Thoracic aorta (tissue), 2 donors: ENCODE data around the gene E2F8. TPM values are rescaled to one million over a fixed set of nuclear protein-coding genes. Genes with fewer than 3 reads are reported as not detected.

Experiments
- ATAC-seq: fragments of 150-250 bp; one replicate; pipeline ENCODE4 v1.8.0; 2017; ENCODE audit warnings: low read depth; ENCODE audit not compliant: insufficient number of reproducible peaks, low FRiP score
- DNase-seq: peaks from one replicate; pipeline ENCODE4 v3.0.0-alpha.2; 2020; ENCODE audit warnings: low spot score
- H3K27ac ChIP-seq, 2 donors: fragments of 200-600 bp; sonication (generic); 1 replicate in 1 of 2; 2 replicates in 1 of 2; pipeline ENCODE4 v1.5.1; 2016; ENCODE audit warnings: mild to moderate bottlenecking in 2 of 2, moderate library complexity in 2 of 2
- H3K27me3 ChIP-seq: fragments of 200-600 bp; sonication (generic); replicated peaks from 2 replicates; pipeline ENCODE4 v1.6.0; 2016; ENCODE audit warnings: mild to moderate bottlenecking; ENCODE audit not compliant: insufficient read depth
- H3K36me3 ChIP-seq: fragments of 200-600 bp; sonication (generic); one replicate; pipeline ENCODE4 v1.5.1; 2016
- H3K4me1 ChIP-seq, 2 donors: fragments of 200-600 bp; sonication (generic); 1 replicate in 1 of 2; 2 replicates in 1 of 2; pipeline versions ENCODE4 v1.5.1 to v1.6.0; 2016; ENCODE audit warnings: low read depth in 2 of 2, mild to moderate bottlenecking in 1 of 2; ENCODE audit not compliant: control insufficient read depth in 1 of 2
- H3K4me3 ChIP-seq: fragments of 200-600 bp; sonication (generic); 2 replicates; pipeline ENCODE4 v1.5.1; 2016; ENCODE audit warnings: mild to moderate bottlenecking
- H3K9me3 ChIP-seq: fragments of 200-600 bp; sonication (generic); 2 replicates; pipeline ENCODE4 v1.5.1; 2016
- total RNA-seq, 2 donors: library from RNA; depleted of rRNA; stranded (reverse); fragments of >200 nt; gene quantifications; one replicate each; pipeline versions ENCODE4 v1.1.0 to v1.2.3, GENCODE V29; 2016
- TF ChIP-seq, protein P1 (sequence below): fragments of 200-600 bp; sonication (generic); IDR thresholded peaks from one replicate; pipeline ENCODE4 v1.5.1; 2019; ENCODE audit warnings: antibody characterized with exemption

Gene E2F8
- total RNA-seq, 2 donors from 2014 or later = not detected

DNA sequence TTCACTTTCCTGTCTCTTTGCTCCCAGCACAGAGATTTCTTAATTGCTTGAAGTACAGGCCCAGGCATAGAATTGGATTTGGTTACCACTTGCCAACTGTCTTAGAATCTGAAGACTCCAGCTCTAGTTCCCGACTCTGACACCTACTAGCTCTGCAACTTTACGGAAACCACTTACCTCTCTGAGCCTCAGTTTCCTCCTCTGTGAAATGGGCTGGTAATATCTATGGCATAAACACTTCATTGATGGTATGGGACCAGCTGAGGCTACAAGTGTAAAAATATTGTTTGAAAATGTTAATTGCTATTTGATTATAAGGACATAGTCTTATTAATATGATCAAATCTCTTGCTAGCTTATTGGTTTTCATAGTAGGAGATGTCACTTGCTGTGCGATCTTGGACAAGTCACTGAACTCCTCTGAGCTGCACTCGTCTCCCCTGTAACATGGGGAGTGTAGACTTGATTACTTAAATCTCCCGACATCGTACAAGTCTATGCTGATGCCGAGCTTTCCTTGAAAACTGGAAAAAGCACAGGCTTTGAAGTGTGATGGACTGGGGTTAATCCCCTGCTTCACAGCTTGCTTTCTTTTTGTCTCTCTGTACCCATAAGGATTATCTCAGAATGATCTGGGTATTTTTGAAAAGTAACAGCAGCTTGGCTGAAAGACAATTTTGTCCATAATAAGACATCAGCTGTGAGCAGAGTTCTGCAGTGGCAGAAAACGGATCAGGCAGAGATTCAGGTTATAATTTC, 11.8 kb upstream of the E2F8 start:
- Histone ChIP-seq H3K27ac (no peak overlapping the region), H3K4me3 (no peak overlapping the region), H3K9me3 (no peaks in the 10 kb centered on the region), H3K36me3 (no peaks in the 10 kb centered on the region), H3K4me1 (no peaks in the 10 kb centered on the region), H3K27me3 (no peaks in the 10 kb centered on the region)
- TF ChIP-seq, protein P1, sequence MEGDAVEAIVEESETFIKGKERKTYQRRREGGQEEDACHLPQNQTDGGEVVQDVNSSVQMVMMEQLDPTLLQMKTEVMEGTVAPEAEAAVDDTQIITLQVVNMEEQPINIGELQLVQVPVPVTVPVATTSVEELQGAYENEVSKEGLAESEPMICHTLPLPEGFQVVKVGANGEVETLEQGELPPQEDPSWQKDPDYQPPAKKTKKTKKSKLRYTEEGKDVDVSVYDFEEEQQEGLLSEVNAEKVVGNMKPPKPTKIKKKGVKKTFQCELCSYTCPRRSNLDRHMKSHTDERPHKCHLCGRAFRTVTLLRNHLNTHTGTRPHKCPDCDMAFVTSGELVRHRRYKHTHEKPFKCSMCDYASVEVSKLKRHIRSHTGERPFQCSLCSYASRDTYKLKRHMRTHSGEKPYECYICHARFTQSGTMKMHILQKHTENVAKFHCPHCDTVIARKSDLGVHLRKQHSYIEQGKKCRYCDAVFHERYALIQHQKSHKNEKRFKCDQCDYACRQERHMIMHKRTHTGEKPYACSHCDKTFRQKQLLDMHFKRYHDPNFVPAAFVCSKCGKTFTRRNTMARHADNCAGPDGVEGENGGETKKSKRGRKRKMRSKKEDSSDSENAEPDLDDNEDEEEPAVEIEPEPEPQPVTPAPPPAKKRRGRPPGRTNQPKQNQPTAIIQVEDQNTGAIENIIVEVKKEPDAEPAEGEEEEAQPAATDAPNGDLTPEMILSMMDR = no peak
- no peak for DNase-seq
- no peak for ATAC-seq

DNA sequence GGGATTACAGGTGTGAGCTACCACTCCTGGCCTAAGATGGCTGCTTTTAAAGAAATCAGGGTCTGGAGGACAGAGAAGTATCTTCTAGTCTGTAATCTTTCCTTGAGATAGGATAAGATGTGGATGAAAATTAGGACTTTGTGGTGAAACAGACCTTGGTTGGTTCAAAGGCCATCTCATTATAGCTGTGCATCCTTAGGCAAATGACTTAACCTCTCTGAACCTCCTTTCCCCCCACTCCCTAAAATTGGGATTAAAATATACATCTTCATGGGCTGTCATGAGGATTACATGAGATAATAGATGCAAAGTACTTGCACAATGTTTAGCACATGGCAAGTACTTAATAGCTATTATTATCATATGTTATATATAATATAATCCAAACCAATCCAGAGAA, 10.8 kb upstream of the E2F8 start:
- Histone ChIP-seq H3K9me3 (no peaks in the 10 kb centered on the region), H3K4me3 (no peak overlapping the region), H3K27me3 (no peaks in the 10 kb centered on the region), H3K4me1 (no peaks in the 10 kb centered on the region), H3K27ac (no peak overlapping the region), H3K36me3 (no peaks in the 10 kb centered on the region)
- ATAC-seq = no peak
- TF ChIP-seq, protein P1 = no peak
- DNase-seq = no peak

DNA sequence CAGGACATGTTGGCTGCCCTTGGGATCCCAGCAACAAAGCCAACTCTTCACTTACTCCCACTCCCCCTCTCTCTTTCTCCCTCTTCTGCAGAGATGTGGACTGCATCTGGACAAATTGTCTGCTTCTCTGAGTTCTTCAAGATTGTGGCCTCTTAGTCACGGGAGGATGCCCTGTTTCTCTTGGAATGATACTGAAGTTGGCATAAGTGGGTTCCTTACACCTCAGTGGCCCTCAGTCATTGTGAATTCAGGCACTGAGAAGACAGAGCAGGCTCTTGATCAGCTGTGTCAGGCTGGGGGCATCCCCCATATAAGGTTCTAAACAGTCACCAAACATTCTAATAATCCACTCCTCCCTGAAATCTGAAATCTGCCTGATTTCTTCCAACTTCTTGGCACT, 6.1 kb upstream of the E2F8 start:
- no peak for ATAC-seq
- TF ChIP-seq, protein P1 = no peak

DNA sequence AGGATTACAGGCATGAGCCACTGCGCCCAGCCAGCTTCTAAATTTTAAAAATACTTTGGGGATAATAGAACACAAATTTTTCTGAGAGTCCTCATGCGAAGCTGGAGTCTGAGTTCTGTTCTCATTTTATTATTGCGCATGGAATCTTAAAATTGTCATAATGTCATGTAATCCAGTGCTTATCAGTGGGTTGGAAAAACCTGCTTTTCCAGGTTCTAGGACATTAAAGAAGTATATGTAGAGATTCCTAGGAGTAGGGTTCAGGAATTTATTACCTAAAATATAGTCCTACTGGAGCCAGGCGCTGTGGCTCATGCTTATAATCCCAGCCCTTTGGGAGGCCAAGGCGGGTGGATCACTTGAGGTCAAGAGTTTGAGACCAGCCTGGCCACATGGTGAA, 4.6 kb upstream of the E2F8 start:
- Histone ChIP-seq H3K27me3 (peaks cover 7% of the 10 kb centered on the region), H3K36me3 (no peaks in the 10 kb centered on the region), H3K27ac (no peak overlapping the region), H3K4me1 (peaks cover 16 to 20% of the 10 kb centered on the region in 2 donors), H3K4me3 (no peak overlapping the region), H3K9me3 (no peaks in the 10 kb centered on the region)
- DNase-seq (no peak), ATAC-seq (no peak)
- TF ChIP-seq, protein P1 = no peak

More for the DNA sequence above, 6.1 kb upstream of the E2F8 start:
- Histone ChIP-seq H3K27me3 (peaks cover 7% of the 10 kb centered on the region), H3K4me1 (peaks cover 8% of the 10 kb centered on the region in 2 donors), H3K36me3 (no peaks in the 10 kb centered on the region), H3K27ac (no peak overlapping the region), H3K9me3 (no peaks in the 10 kb centered on the region), H3K4me3 (no peak overlapping the region)
- no peak for DNase-seq

DNA sequence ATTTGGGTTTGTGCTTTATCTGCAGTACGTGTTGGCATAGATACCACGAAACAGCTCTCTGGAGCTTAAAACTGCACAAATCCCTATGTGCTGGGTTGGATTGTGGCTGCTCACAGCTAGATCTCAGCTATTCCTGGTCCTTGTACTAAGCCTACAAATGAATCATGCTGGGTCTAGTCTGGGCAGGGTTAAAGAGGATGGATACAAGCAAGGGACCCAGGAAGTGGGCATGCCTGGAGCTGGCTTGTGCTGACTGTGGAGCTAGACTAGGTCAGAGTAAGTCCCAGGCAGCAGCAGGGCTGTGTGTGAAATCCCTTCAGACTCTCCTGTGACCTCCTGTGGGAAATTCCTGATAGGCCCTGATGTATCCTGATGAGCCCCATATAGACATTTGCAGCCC, 3.9 kb upstream of the E2F8 start:
- H3K9me3 ChIP-seq = no peaks in the 10 kb centered on the region
- H3K27me3 ChIP-seq = peaks cover 7% of the 10 kb centered on the region
- no peaks in the 10 kb centered on the region for H3K36me3 ChIP-seq
- DNase-seq (no peak), ATAC-seq (no peak)
- no peak overlapping the region for H3K4me3 ChIP-seq
- TF ChIP-seq, protein P1 = no peak
- peaks cover 17 to 24% of the 10 kb centered on the region in 2 donors for H3K4me1 ChIP-seq
- H3K27ac ChIP-seq = no peak overlapping the region
